Jurkat, Clone E6-1 (cell line): ENCODE results near the gene ZNF92. TPM values are rescaled to one million over a fixed set of nuclear protein-coding genes. Genes with fewer than 3 reads are reported as not detected.
A peak's percentile ranks its signal among the peaks of the same experiment; 100 is the strongest.
"Not testable (repeated sequence)": the region's sequence is repeated elsewhere in the genome, so short reads cannot be mapped to it uniquely, and the experiment has no call there.

ENCODE experiments used
- DNase-seq: peaks from one replicate; pipeline ENCODE4 v3.0.0-alpha.2; 2011; ENCODE audit warnings: low read depth, low spot score
- H3K4me3 ChIP-seq: 2 replicates; pipeline ENCODE4 v1.5.1; 2011; ENCODE audit warnings: mild to moderate bottlenecking, low read length, control low read depth, moderate library complexity
- polyA plus RNA-seq: library from polyadenylated mRNA; unstranded; fragments of >200 nt; gene quantifications from one replicate; pipeline ENCODE4 v1.2.1, GENCODE V29; 2012; ENCODE audit warnings: missing spikeins; ENCODE audit not compliant: insufficient read length, insufficient read depth

Gene ZNF92
- 11.6 TPM for polyA plus RNA-seq

DNA sequence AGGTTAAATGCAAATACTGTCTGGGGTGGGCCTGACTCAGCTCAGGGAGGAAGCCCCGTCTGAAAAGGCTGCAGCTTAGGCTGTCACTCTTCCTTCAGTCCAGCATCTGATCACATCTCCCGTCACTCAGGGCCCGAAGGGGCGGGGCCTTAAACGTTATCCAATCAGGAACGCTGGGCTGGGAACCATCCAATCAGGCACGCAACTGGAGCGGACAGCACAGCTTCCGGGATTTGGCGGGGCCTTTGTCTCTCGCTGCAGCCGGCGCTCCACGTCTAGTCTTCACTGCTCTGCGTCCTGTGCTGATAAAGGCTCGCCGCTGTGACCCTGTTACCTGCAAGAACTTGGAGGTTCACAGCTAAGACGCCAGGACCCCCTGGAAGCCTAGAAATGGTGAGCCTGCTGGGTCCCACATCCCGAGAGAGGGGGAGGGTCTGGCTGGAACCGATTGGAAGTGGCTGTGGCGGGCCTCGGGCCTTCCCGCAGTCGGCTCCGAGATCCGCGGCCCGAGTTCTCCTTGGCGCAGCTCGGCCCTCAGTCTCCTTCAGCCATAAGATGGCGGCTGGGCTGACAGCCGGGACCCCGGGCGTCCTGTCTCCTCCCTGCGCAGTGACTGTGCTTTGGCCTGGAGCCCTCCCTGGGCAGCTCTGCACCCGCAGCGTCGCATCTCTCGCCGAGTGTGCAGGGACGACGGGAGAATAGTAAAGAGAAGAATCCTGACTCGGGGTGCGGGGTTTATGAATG lies at the start of gene ZNF92:
Gene ZNF92, plus strand, starts transcription at position 248 of the 744 bp plus-strand sequence. Its CDS starts 143 bp downstream, at position 391.
- peak within 1 kb of the TSS; percentile 90 for H3K4me3 ChIP-seq
- DNase-seq, result peak; percentile 98

- H3K4me3 ChIP-seq, result no peak overlapping the region
- DNase-seq, result no peak
Measured at GRCh38 chr7:65325793-65326432, 47.7 kb upstream of the ZNF92 start.

GRCh38 chr7:65338346-65338745 lies 35.3 kb upstream of the ZNF92 start:
- no peak overlapping the region for H3K4me3 ChIP-seq
- no peak for DNase-seq

DNA sequence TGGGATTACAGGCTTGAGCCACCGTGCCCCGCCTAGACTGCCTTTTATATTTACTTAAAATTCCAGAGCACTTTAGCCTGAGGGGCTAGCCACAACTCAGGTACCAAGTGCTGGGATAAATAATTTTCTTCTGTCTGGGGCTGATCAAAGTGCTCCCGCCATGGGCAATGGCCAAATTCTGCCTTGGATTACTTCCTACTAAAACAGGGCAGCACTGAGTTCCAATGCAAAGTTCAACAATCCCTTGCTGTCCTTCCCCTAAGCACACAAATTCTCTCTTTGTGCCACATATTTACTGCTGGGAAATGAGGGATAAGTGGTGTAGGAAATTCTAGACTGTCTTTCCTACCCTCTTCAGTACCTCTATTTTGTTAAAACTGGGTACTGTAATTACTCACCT lies 34.4 kb upstream of the ZNF92 start:
- no peak overlapping the region for H3K4me3 ChIP-seq
- no peak for DNase-seq

GRCh38 chr7:65342723-65343629 lies 30.7 kb upstream of the ZNF92 start:
- DNase-seq, result no peak
- H3K4me3 ChIP-seq, result no peak overlapping the region

- not testable (repeated sequence) for DNase-seq, H3K4me3 ChIP-seq
Measured at GRCh38 chr7:65344541-65344940, 29.1 kb upstream of the ZNF92 start.

DNA sequence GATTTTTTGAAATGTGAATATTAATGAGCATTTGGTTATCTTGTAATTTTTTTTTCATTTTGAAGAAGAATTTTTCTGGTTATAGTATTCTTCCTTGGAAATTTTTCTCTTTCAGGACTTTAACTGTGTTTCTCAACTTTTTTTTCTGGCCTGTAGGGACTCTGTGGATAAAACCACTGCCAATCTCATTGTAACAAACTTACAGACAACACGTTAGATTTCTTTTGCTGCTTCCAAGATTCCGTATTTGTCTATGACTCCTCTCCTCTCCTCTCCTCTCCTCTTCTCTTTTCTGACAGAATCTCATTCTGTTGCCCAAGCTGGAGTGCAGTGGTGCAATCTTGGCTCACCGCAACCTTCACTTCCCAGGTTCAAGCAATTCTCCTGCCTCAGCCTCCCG lies 19.4 kb upstream of the ZNF92 start:
- no peak for DNase-seq
- no peak overlapping the region for H3K4me3 ChIP-seq

DNA sequence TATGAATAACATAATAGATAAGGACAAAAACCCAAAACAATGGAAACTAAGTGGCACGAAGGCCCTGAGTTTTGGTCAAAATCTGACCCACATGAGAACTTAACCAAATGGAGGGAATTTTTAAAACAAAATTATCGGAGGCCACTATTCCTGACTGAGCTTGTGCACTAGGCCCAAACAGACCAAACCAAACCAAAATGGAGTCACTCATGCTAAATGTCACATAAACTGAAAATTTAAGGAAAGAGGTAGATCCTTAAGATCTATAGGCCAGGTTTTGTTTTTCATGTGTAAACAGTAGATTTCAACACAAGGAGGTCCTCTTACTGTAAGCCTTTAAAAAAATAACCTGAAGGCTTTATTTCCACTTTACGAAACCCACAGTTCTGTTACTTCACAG lies 3.8 kb upstream of the ZNF92 start:
- no peak for DNase-seq
- H3K4me3 ChIP-seq, result no peak overlapping the region

- DNase-seq, result no peak
- H3K4me3 ChIP-seq, result no peak overlapping the region
Measured at GRCh38 chr7:65371468-65371867, 2.2 kb upstream of the ZNF92 start.

- H3K4me3 ChIP-seq, result no peak overlapping the region
- DNase-seq, result no peak
Measured at GRCh38 chr7:65379318-65379717, 5.7 kb downstream of the ZNF92 start.

DNA sequence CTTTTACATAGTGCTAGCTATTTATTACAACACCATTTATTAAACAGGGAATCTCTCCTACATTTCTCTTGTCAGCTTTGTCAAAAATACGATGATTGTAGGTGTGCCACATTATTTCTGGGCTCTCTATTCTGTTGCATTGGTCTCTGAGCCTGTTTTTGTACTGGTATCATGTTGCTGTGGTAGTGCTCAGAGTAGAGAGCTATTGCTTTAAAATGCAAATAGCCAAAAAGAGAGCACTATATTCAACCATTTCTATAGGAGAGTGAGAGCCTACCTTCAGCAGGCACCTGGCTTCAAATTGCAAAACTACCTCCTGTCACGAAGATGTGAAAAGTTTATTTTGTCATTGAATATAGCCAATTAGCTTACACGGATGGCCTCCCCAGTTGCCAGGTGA lies 8.1 kb downstream of the ZNF92 start:
- no peak for DNase-seq
- H3K4me3 ChIP-seq, result no peak overlapping the region

GRCh38 chr7:65382452-65382851 lies 8.8 kb downstream of the ZNF92 start:
- H3K4me3 ChIP-seq, result no peak overlapping the region

GRCh38 chr7:65387891-65388290 lies 14.2 kb downstream of the ZNF92 start:
- no peak for DNase-seq
- H3K4me3 ChIP-seq, result no peak overlapping the region

More at GRCh38 chr7:65382452-65382851, 8.8 kb downstream of the ZNF92 start:
- no peak for DNase-seq

- no peak overlapping the region for H3K4me3 ChIP-seq
Measured at GRCh38 chr7:65390588-65390987, 16.9 kb downstream of the ZNF92 start.

GRCh38 chr7:65397730-65398142 lies 24.1 kb downstream of the ZNF92 start:
- DNase-seq, result no peak

More at GRCh38 chr7:65390588-65390987, 16.9 kb downstream of the ZNF92 start:
- DNase-seq, result no peak

DNA sequence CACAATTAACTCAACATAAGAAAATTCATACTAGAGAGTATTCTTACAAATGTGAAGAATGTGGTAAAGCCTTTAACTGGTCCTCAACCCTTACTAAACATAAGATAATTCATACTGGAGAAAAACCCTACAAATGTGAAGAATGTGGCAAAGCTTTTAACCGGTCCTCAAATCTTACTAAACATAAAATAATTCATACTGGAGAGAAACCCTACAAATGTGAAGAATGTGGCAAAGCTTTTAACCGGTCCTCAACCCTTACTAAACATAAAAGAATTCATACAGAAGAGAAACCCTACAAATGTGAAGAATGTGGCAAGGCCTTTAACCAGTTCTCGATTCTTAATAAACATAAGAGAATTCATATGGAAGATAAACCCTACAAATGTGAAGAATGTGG lies 25.0 kb downstream of the ZNF92 start:
- not testable (repeated sequence) for H3K4me3 ChIP-seq, DNase-seq

More at GRCh38 chr7:65397730-65398142, 24.1 kb downstream of the ZNF92 start:
- H3K4me3 ChIP-seq, result no peak overlapping the region

DNA sequence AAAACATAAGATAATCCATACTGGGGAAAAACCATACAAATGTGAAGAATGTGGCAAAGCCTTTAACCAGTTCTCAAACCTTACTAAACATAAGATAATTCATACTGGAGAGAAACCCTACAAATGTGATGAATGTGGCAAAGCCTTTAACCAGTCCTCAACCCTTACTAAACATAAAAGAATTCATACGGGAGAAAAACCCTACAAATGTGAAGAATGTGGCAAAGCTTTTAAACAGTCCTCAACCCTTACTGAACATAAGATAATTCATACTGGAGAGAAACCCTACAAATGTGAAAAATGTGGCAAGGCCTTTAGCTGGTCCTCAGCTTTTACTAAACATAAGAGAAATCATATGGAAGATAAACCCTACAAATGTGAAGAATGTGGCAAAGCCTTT lies 25.4 kb downstream of the ZNF92 start:
- not testable (repeated sequence) for DNase-seq, H3K4me3 ChIP-seq

- H3K4me3 ChIP-seq, result no peak overlapping the region
- peak; percentile 8 for DNase-seq
Measured at GRCh38 chr7:65404020-65404419, 30.4 kb downstream of the ZNF92 start.

DNA sequence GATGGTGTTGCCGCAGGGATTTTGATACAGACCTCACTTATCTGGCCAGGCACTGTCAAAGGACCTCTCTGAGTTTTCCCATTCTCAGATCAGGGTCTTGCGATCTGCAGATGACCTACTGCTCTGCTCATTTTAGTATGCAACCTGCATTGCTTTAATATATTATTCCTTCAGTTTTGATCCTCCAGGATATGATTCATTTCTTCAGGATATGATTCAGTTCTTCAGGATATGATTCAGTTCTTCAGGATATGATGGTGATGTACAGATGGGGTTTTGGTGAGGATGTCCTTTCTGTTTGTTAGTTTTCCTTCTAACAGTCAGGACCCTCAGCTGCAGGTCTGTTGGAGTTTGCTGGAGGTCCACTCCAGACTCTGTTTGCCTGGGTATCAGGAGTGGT lies 33.1 kb downstream of the ZNF92 start:
- H3K4me3 ChIP-seq, DNase-seq: not testable (repeated sequence)
